GM19467 (cell line): Measurements from ENCODE around the gene NQO2.
"Not testable (repeated sequence)": the region's sequence is repeated elsewhere in the genome, so short reads cannot be mapped to it uniquely, and the experiment has no call there.

Experiments used
- ATAC-seq: cut with Tn5 transposase; IDR thresholded peaks from one replicate; pipeline ENCODE4 v1.9.1; 2021; ENCODE audit warnings: mild to moderate bottlenecking, moderate library complexity; ENCODE audit not compliant: unreplicated experiment

The NQO2 gene

GRCh38 chr6:3011592-3011991 lies 11.9 kb downstream of the NQO2 start:
- no peak for ATAC-seq

GRCh38 chr6:3013486-3013885 lies 13.8 kb downstream of the NQO2 start:
- no peak for ATAC-seq

GRCh38 chr6:3013901-3014674 lies 14.4 kb downstream of the NQO2 start:
- ATAC-seq: no peak

GRCh38 chr6:3014675-3015066 lies 15.0 kb downstream of the NQO2 start:
- ATAC-seq: no peak

GRCh38 chr6:3015144-3015543 lies 15.4 kb downstream of the NQO2 start:
- no peak for ATAC-seq

GRCh38 chr6:3016473-3017280 lies 17.0 kb downstream of the NQO2 start:
- ATAC-seq: no peak

GRCh38 chr6:3017304-3017703 lies 17.6 kb downstream of the NQO2 start:
- ATAC-seq: no peak

GRCh38 chr6:3019065-3019464 lies 19.4 kb downstream of the NQO2 start:
- ATAC-seq: no peak

- no peak for ATAC-seq
Measured at GRCh38 chr6:3019749-3020320, 20.1 kb downstream of the NQO2 start.

GRCh38 chr6:3020976-3021598 lies 21.4 kb downstream of the NQO2 start:
- ATAC-seq: not testable (repeated sequence)

- no peak for ATAC-seq
Measured at GRCh38 chr6:3022765-3023662, 23.3 kb downstream of the NQO2 start.

GRCh38 chr6:3023663-3024483 lies 24.2 kb downstream of the NQO2 start:
- ATAC-seq: peak; percentile 76

- ATAC-seq: peak; percentile 68
Measured at GRCh38 chr6:3026791-3027626, 27.3 kb downstream of the NQO2 start.

GRCh38 chr6:3028156-3028555 lies 28.5 kb downstream of the NQO2 start:
- not testable (repeated sequence) for ATAC-seq

GRCh38 chr6:3031857-3032640 lies 32.4 kb downstream of the NQO2 start:
- ATAC-seq: no peak

- ATAC-seq: no peak
Measured at GRCh38 chr6:3032986-3033385, 33.3 kb downstream of the NQO2 start.

GRCh38 chr6:3033652-3034051 lies 34.0 kb downstream of the NQO2 start:
- ATAC-seq: no peak

GRCh38 chr6:3035397-3035796 lies 35.7 kb downstream of the NQO2 start:
- no peak for ATAC-seq
